Left ventricle myocardium inferior (tissue), 1 donor: ENCODE data around the gene EXOC4. TPM values are rescaled to one million over a fixed set of nuclear protein-coding genes. Genes with fewer than 3 reads are reported as not detected.

Experiments
- DNase-seq: peaks from one replicate; pipeline ENCODE4 v3.0.0-alpha.2; 2020
- H3K27ac ChIP-seq: fragments of 200-600 bp; replicated peaks from 2 replicates; pipeline ENCODE4 v1.8.0; 2021
- H3K27me3 ChIP-seq: fragments of 200-600 bp; 2 replicates; pipeline ENCODE4 v1.8.0; 2021; ENCODE audit warnings: low read depth
- H3K36me3 ChIP-seq: fragments of 200-600 bp; 2 replicates; pipeline ENCODE4 v1.8.0; 2021
- H3K4me1 ChIP-seq: fragments of 200-600 bp; 2 replicates; pipeline ENCODE4 v1.8.0; 2021
- H3K4me3 ChIP-seq: fragments of 200-600 bp; 2 replicates; pipeline ENCODE4 v1.8.0; 2021; ENCODE audit warnings: mild to moderate bottlenecking, moderate library complexity
- H3K9me3 ChIP-seq: fragments of 200-600 bp; replicated peaks from 2 replicates; pipeline ENCODE4 v1.8.0; 2021
- CTCF ChIP-seq: fragments of 200-600 bp; IDR thresholded peaks from 2 replicates; pipeline ENCODE4 v1.8.0; 2021; ENCODE audit warnings: antibody characterized with exemption, mild to moderate bottlenecking, borderline replicate concordance
- intact Hi-C: fragments of 100-400 bp; cut with micrococcal nuclease; formaldehyde crosslinking; loops from one replicate; pipeline ENCODE4 v1.11.0; 2022
- total RNA-seq: library from RNA; stranded (reverse); fragmentation: NEBNext Ultra II Directional; extraction: Animal tissue kit (Norgen Biotek cat#: 25700); gene quantifications from one replicate; pipeline ENCODE4 v1.2.1, GENCODE V29; 2021
- donor health status: DM: no; HTN: yes; CAD: no; lungs with severe emphysema.

The EXOC4 gene
- total RNA-seq, 1 donor from 2014 or later = 33.8 TPM

DNA sequence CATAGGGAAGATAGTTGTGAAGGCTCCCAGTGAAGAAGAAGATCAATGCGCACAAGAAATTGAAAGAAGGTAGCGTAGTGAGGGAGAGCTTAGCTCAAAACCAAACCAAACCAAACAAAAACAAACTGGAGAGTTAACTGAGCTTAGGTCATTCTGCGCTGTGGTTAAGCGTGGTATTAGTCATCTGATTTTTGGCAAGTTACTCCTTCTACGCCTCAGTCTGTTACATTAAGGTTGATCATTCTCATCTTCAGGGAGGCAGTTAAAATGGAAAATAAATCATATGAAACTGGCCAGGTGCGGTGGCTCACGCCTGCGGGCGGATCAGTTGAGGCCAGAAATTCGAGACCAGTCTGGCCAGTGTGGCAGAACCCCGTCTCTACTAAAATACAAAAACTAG lies 259.7 kb downstream of the EXOC4 start:
- DNase-seq = no peak
- no peak overlapping the region for H3K27ac ChIP-seq
- no peak for TF ChIP-seq CTCF

GRCh38 chr7:133513608-133514007 lies 260.7 kb downstream of the EXOC4 start:
- no peaks in the 10 kb centered on the region for H3K4me1 ChIP-seq
- intact Hi-C loops = no loop called here
- no peak overlapping the region for H3K27ac ChIP-seq
- TF ChIP-seq CTCF = no peak
- H3K27me3 ChIP-seq = no peaks in the 10 kb centered on the region
- no peak overlapping the region for H3K4me3 ChIP-seq
- H3K36me3 ChIP-seq = no peaks in the 10 kb centered on the region
- H3K9me3 ChIP-seq = no peaks in the 10 kb centered on the region
- no peak for DNase-seq

More for the DNA sequence above, 259.7 kb downstream of the EXOC4 start:
- intact Hi-C loops = no loop called here
- Histone ChIP-seq H3K27me3 (no peaks in the 10 kb centered on the region), H3K4me1 (no peaks in the 10 kb centered on the region), H3K9me3 (no peaks in the 10 kb centered on the region), H3K36me3 (no peaks in the 10 kb centered on the region), H3K4me3 (no peak overlapping the region)

GRCh38 chr7:133514551-133514950 lies 261.7 kb downstream of the EXOC4 start:
- no peak for TF ChIP-seq CTCF

GRCh38 chr7:133517766-133518165 lies 264.9 kb downstream of the EXOC4 start:
- H3K4me3 ChIP-seq = no peak overlapping the region
- intact Hi-C loops = no loop called here
- no peaks in the 10 kb centered on the region for H3K4me1 ChIP-seq
- H3K9me3 ChIP-seq = no peaks in the 10 kb centered on the region
- no peak for TF ChIP-seq CTCF
- no peaks in the 10 kb centered on the region for H3K36me3 ChIP-seq
- no peak for DNase-seq
- H3K27me3 ChIP-seq = no peaks in the 10 kb centered on the region
- H3K27ac ChIP-seq = no peak overlapping the region

More at GRCh38 chr7:133514551-133514950, 261.7 kb downstream of the EXOC4 start:
- DNase-seq = no peak
- Histone ChIP-seq H3K27ac (no peak overlapping the region), H3K36me3 (no peaks in the 10 kb centered on the region), H3K9me3 (no peaks in the 10 kb centered on the region), H3K4me1 (no peaks in the 10 kb centered on the region), H3K4me3 (no peak overlapping the region), H3K27me3 (no peaks in the 10 kb centered on the region)
- intact Hi-C loops = no loop called here

DNA sequence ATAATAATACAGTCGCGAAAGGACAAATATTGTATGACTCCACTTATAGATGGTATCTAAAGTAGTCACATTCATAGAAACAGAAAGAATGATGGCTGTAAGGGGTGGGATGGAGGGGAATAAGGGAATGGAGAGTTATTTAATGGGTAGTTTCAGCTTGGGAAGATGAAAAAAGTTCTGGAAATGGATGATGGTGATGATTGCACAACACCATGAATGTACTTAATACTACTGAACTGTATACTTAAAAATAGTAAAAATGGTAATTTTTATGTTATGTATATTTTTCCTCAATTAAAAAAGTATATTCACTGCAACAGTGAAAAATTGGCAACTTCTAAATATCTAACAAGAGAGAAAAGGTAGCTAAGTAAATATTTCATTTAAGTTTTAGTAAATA lies 265.8 kb downstream of the EXOC4 start:
- Histone ChIP-seq H3K4me3 (no peak overlapping the region), H3K4me1 (no peaks in the 10 kb centered on the region), H3K27ac (no peak overlapping the region), H3K36me3 (no peaks in the 10 kb centered on the region), H3K9me3 (no peaks in the 10 kb centered on the region), H3K27me3 (no peaks in the 10 kb centered on the region)
- TF ChIP-seq CTCF = no peak
- intact Hi-C loops = no loop called here
- no peak for DNase-seq

- no peak for DNase-seq
Observed at GRCh38 chr7:133520248-133520647, 267.4 kb downstream of the EXOC4 start.

More at GRCh38 chr7:133520248-133520647, 267.4 kb downstream of the EXOC4 start:
- Histone ChIP-seq H3K9me3 (no peaks in the 10 kb centered on the region), H3K4me1 (no peaks in the 10 kb centered on the region), H3K27me3 (no peaks in the 10 kb centered on the region), H3K4me3 (no peak overlapping the region), H3K36me3 (no peaks in the 10 kb centered on the region), H3K27ac (no peak overlapping the region)
- TF ChIP-seq CTCF = no peak
- intact Hi-C loops = no loop called here
